Endometrium (tissue), 2 donors: ENCODE data around the gene NRIP1.
A peak's percentile ranks its signal among the peaks of the same experiment; 100 is the strongest.
"Not testable (repeated sequence)": the region's sequence is repeated elsewhere in the genome, so short reads cannot be mapped to it uniquely, and the experiment has no call there.

Experiments used
- FAIRE-seq: peaks from 2 replicates; lab custom pipeline; 2012; peaks lifted over from hg19 to GRCh38; lab: Jason Lieb, UNC
- donor health status: control.
- donor health status: control.

The NRIP1 gene

GRCh38 chr21:15037095-15037899 is 27.5 kb downstream of the NRIP1 start:
- FAIRE-seq, result no peak

- no peak for FAIRE-seq
Observed at GRCh38 chr21:15036189-15036588, 28.6 kb downstream of the NRIP1 start.

- peak; percentile 80 for FAIRE-seq
Observed at GRCh38 chr21:15034126-15034853, 30.5 kb downstream of the NRIP1 start.

- no peak for FAIRE-seq
Observed at GRCh38 chr21:15031790-15032357, 32.9 kb downstream of the NRIP1 start.

GRCh38 chr21:15031362-15031761 is 33.4 kb downstream of the NRIP1 start:
- not testable (repeated sequence) for FAIRE-seq

- not testable (repeated sequence) for FAIRE-seq
Observed at GRCh38 chr21:15030861-15031260, 33.9 kb downstream of the NRIP1 start.

GRCh38 chr21:15029077-15029476 is 35.7 kb downstream of the NRIP1 start:
- FAIRE-seq, result no peak

GRCh38 chr21:15028186-15028585 is 36.6 kb downstream of the NRIP1 start:
- no peak for FAIRE-seq

- FAIRE-seq, result peak; percentile 23
Observed at GRCh38 chr21:15027056-15027455, 37.7 kb downstream of the NRIP1 start.

- FAIRE-seq, result no peak
Observed at GRCh38 chr21:15026370-15026769, 38.4 kb downstream of the NRIP1 start.

- FAIRE-seq, result peak; percentile 26
Observed at GRCh38 chr21:15023776-15024175, 41.0 kb downstream of the NRIP1 start.

- no peak for FAIRE-seq
Observed at GRCh38 chr21:15022608-15023261, 42.1 kb downstream of the NRIP1 start.

GRCh38 chr21:15020797-15021196 is 44.0 kb downstream of the NRIP1 start:
- FAIRE-seq, result no peak

GRCh38 chr21:15018382-15018781 is 46.4 kb downstream of the NRIP1 start:
- FAIRE-seq, result no peak

GRCh38 chr21:15015622-15016471 is 49.0 kb downstream of the NRIP1 start:
- no peak for FAIRE-seq

- no peak for FAIRE-seq
Observed at GRCh38 chr21:15014221-15014620, 50.6 kb downstream of the NRIP1 start.

GRCh38 chr21:15011967-15012366 is 52.8 kb downstream of the NRIP1 start:
- no peak for FAIRE-seq

- no peak for FAIRE-seq
Observed at GRCh38 chr21:15010645-15011044, 54.2 kb downstream of the NRIP1 start.

GRCh38 chr21:15009837-15010363 is 54.9 kb downstream of the NRIP1 start:
- FAIRE-seq, result no peak

GRCh38 chr21:15007716-15008296 is 57.0 kb downstream of the NRIP1 start:
- FAIRE-seq, result no peak
